Kidney (tissue), 14 donors: ENCODE measurements around the gene RAD50. TPM values are rescaled to one million over a fixed set of nuclear protein-coding genes. Genes with fewer than 3 reads are reported as not detected.
A peak's percentile ranks its signal among the peaks of the same experiment; 100 is the strongest.
"Not testable (repeated sequence)": the region's sequence is repeated elsewhere in the genome, so short reads cannot be mapped to it uniquely, and the experiment has no call there.

Source experiments
- DNase-seq, 5 donors: peaks; one replicate each; pipeline ENCODE4 v3.0.0-alpha.2; 2013 to 2020
- FAIRE-seq: peaks from 2 replicates; lab custom pipeline; 2012; peaks lifted over from hg19 to GRCh38; lab: Jason Lieb, UNC
- H3K27ac ChIP-seq, 2 donors: one replicate each; pipeline ENCODE4 v1.7.0; 2013; ENCODE audit warnings: low read depth in 2 of 2, low read length in 2 of 2, inconsistent platforms in 1 of 2
- H3K27me3 ChIP-seq: one replicate; pipeline ENCODE4 v1.7.1; 2013; ENCODE audit warnings: low read length, inconsistent platforms; ENCODE audit not compliant: control insufficient read depth, insufficient read depth
- H3K36me3 ChIP-seq, 3 donors: one replicate each; pipeline versions ENCODE4 v1.7.0 to v1.7.1; 2013; ENCODE audit warnings: low read length in 3 of 3, control low read depth in 1 of 3, inconsistent platforms in 1 of 3; ENCODE audit not compliant: insufficient read depth in 3 of 3, control insufficient read depth in 2 of 3
- H3K4me1 ChIP-seq, 3 donors: one replicate each; pipeline versions ENCODE4 v1.7.0 to v1.7.1; 2013; ENCODE audit warnings: low read length in 3 of 3, inconsistent platforms in 1 of 3, low read depth in 1 of 3; ENCODE audit not compliant: control insufficient read depth in 2 of 3, insufficient read depth in 2 of 3
- H3K4me3 ChIP-seq, 3 donors: one replicate each; pipeline versions ENCODE4 v1.7.0 to v1.8.1; 2013; ENCODE audit warnings: low read length in 3 of 3, control low read depth in 1 of 3, inconsistent platforms in 1 of 3
- H3K9ac ChIP-seq, 3 donors: one replicate each; pipeline versions ENCODE4 v1.7.0 to v1.7.1; 2013; ENCODE audit warnings: low read length in 3 of 3, control low read depth in 1 of 3, inconsistent platforms in 1 of 3
- H3K9me3 ChIP-seq, 3 donors: one replicate each; pipeline versions ENCODE4 v1.7.0 to v1.7.1; 2013; ENCODE audit warnings: low read length in 3 of 3, control low read depth in 1 of 3, inconsistent platforms in 1 of 3; ENCODE audit not compliant: control insufficient read depth in 2 of 3, insufficient read depth in 1 of 3
- CTCF ChIP-seq: IDR thresholded peaks from 3 replicates; pipeline ENCODE4 v1.5.1; 2012; ENCODE audit warnings: mild to moderate bottlenecking, moderate library complexity, borderline replicate concordance; ENCODE audit not compliant: insufficient read depth; ENCODE audit errors: extremely low read depth
- intact Hi-C: fragments of 100-400 bp; cut with DNase I; formaldehyde crosslinking; loops from one replicate; pipeline ENCODE4 v1.11.1; 2022
- polyA plus RNA-seq: library from polyadenylated mRNA; stranded (reverse); fragments of 350-450 nt; fragmentation: Illumina TruSeq; extraction: RNeasy Lipid Tissue Mini Kit (QIAGEN cat#74804); gene quantifications from one replicate; pipeline ENCODE4 v1.2.3, GENCODE V29; 2014; ENCODE audit warnings: low read depth, low replicate concordance; ENCODE audit not compliant: insufficient read depth
- total RNA-seq: library from RNA; stranded (reverse); fragmentation: NEBNext Ultra II Directional; extraction: Animal tissue kit (Norgen Biotek cat#: 25700); gene quantifications from one replicate; pipeline ENCODE4 v1.2.1, GENCODE V29; 2021
- donor health status: control.
- donor health status: control.
- donor health status: control.
- donor health status: control.
- donor health status: control.
- donor health status: DM: yes; HTN: yes; CAD: no.
- donor health status: Normal renal cell carcinoma (clear cell type).

The RAD50 gene
- total and polyA plus RNA-seq, 2 donors from 2014 or later: 12.6 to 36.4 TPM

DNA sequence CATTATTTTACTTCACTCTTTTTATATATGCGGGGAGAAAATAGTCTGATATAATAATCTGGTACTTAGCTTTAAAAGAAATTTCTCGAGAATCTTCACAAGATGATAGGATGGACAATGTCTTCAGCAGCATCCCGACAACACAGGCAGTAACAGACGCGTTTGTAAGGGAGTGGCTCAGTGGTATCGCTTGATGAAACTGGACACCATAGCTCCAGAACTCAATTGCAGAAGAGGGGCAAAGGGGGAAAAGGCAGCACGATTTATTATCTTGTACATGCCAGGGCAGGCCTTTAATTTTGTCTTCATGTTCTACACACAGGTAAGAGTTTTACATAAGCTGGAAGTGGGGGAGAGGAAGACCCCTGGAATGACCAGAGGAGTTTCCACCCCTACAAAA lies 132.7 kb downstream of the RAD50 start:
- peak in 2 of 5 donors; percentile 47 to 64 for DNase-seq
- H3K36me3 ChIP-seq: no peaks in the 10 kb centered on the region
- no peak overlapping the region for H3K4me3 ChIP-seq
- intact Hi-C loops: no loop called here
- FAIRE-seq: no peak
- no peak overlapping the region for H3K9ac ChIP-seq
- no peak overlapping the region for H3K27ac ChIP-seq
- no peak for TF ChIP-seq CTCF
- no peaks in the 10 kb centered on the region for H3K27me3 ChIP-seq
- H3K4me1 ChIP-seq: no peaks in the 10 kb centered on the region
- H3K9me3 ChIP-seq: no peaks in the 10 kb centered on the region

DNA sequence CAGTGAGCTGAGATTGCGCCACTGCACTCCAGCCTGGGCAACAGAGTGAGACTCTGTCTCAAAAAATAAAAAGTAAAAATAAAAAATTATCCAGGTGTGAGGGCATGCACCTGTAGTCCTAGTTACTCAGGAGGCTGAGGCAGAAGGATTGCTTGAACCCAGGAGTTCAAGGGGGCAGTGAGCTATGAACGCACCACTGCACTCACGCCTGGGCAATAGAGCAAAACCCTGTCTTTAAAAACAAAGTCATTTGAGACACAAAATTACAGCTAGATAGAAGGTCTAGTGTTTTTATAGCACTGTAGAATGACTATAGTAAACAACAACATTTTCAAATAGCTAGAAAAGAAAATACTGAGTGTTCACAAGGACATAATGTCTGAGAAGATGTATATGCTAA lies 133.4 kb downstream of the RAD50 start:
- TF ChIP-seq CTCF: no peak
- Histone ChIP-seq H3K36me3 (no peaks in the 10 kb centered on the region), H3K27me3 (no peaks in the 10 kb centered on the region), H3K4me3 (no peak overlapping the region), H3K27ac (no peak overlapping the region), H3K4me1 (no peaks in the 10 kb centered on the region), H3K9me3 (no peaks in the 10 kb centered on the region), H3K9ac (no peak overlapping the region)
- FAIRE-seq (no peak), DNase-seq (peak in 3 of 5 donors; percentile 45 to 55 (median 55))
- intact Hi-C loops: no loop called here

DNA sequence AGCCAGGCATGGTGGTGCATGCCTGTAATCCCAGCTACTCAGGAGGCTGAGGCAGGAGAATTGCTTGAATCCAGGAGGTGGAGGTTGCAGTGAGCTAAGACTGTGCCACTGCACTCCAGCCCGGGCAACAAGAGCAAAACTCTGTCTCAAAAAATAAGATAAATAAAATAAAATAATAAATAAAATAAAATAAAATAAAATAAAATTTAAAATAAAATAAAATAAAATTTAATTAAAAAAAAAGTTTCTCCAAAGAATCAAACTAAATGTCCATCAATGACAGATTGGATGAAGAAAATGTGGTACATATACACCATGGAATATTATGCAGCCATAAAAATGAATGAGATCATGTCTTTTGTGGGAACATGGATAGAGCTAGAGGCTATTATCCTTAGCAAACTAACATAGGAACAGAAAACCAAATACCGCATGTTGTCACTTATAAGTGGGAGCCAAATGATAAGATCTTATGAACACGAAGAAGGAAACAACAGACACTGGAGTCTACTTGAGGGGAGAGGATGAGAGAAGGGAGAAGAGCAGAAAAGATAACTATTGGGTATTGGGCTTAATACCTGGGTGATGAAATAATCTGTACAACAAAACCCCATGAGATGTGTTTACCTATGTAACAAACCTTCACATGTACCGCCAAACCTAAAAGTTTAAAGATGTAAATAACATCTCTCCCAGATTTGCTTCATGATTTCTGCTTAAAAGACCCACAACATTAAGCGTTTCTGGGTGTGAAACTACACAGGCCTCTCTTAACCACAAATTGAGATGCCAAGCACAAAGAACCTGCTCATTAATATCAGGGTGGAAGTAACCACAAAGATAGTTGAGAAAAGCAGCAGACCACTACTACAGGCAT lies 135.2 kb downstream of the RAD50 start:
- H3K27me3 ChIP-seq, intact Hi-C loops, H3K9ac ChIP-seq, H3K4me1 ChIP-seq, H3K9me3 ChIP-seq, H3K4me3 ChIP-seq, H3K27ac ChIP-seq, DNase-seq, H3K36me3 ChIP-seq: not testable (repeated sequence)
- FAIRE-seq: peak; percentile 47

DNA sequence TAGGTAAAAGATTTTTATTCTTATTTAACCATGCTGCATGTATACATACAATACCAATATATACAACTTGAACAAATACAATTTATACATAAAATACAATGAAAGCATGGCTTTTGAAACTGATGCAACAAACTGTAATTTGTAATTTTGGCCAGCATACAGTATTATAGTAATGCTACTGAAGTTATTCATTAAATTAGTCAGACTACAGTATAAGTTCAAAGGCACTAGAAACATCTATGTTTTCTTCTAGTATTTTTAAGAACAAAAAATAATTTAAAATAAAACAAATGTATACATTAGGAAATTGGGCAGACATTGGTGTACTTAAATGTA lies 135.8 kb downstream of the RAD50 start:
- intact Hi-C loops: no loop called here
- no peaks in the 10 kb centered on the region for H3K9me3 ChIP-seq
- FAIRE-seq (no peak), DNase-seq (no peak)
- H3K27ac ChIP-seq: no peak overlapping the region
- no peaks in the 10 kb centered on the region for H3K4me1 ChIP-seq
- no peaks in the 10 kb centered on the region for H3K27me3 ChIP-seq
- no peak overlapping the region for H3K4me3 ChIP-seq
- H3K36me3 ChIP-seq: peaks cover 0 to 5% (median 2%) of the 10 kb centered on the region in 3 donors
- TF ChIP-seq CTCF: no peak
- no peak overlapping the region for H3K9ac ChIP-seq

Other genes with a start within 250 kb of the RAD50 start
- gene SLC22A5, start 187.3 kb upstream of the RAD50 start, total RNA-seq: 28.3 TPM
- gene SLC22A5, start 187.3 kb upstream of the RAD50 start, polyA plus RNA-seq: 36.3 TPM
- gene IRF1, start 66.2 kb upstream of the RAD50 start, total RNA-seq: 55.6 TPM
- gene IRF1, start 66.2 kb upstream of the RAD50 start, polyA plus RNA-seq: 20.5 TPM
- not detected for gene IL5, start 13.5 kb upstream of the RAD50 start, total RNA-seq
- gene IL5, start 13.5 kb upstream of the RAD50 start, polyA plus RNA-seq: not detected
- gene IL13, start 101.2 kb downstream of the RAD50 start, total RNA-seq: not detected
- not detected for gene IL13, start 101.2 kb downstream of the RAD50 start, polyA plus RNA-seq
- gene IL4, start 117.0 kb downstream of the RAD50 start, total RNA-seq: not detected
- gene IL4, start 117.0 kb downstream of the RAD50 start, polyA plus RNA-seq: not detected
- gene KIF3A, start 180.6 kb downstream of the RAD50 start, total RNA-seq: 13.9 TPM
- 7.1 TPM for gene KIF3A, start 180.6 kb downstream of the RAD50 start, polyA plus RNA-seq
- 3.4 TPM for gene CCNI2, start 190.4 kb downstream of the RAD50 start, total RNA-seq
- gene CCNI2, start 190.4 kb downstream of the RAD50 start, polyA plus RNA-seq: 3.8 TPM
- gene SEPTIN8, start 220.3 kb downstream of the RAD50 start, total RNA-seq: 54.4 TPM
- gene SEPTIN8, start 220.3 kb downstream of the RAD50 start, polyA plus RNA-seq: 24.9 TPM